D341Med (cell line): ENCODE measurements around the gene GPATCH2.

Source experiments
- DNase-seq: peaks from one replicate; pipeline ENCODE4 v3.0.0; 2012; ENCODE audit warnings: low spot score

GPATCH2 gene

DNA sequence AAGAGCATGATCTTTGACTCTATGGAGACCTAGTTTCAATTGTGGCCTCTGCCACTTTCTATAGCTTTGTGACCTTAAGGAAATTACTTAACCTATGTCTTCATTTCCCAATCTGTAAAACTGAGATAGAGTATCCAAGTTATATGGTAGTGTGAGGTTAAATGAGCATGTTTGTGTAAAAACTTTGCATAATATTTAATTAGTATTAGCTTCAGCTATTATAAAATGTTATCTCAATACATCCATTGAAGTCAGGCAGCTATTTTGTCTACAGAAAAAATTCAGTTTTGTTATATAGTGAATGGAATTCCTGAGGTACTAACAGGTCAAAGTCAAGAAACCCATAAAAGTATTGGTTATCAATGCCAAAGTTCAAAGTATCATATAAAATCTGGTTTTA, 53.6 kb downstream of the GPATCH2 start:
- DNase-seq = no peak

GRCh38 chr1:217574265-217574949, 56.5 kb downstream of the GPATCH2 start:
- no peak for DNase-seq

- no peak for DNase-seq
These were observed 61.9 kb downstream of the GPATCH2 start for GRCh38 chr1:217569021-217569420.

DNA sequence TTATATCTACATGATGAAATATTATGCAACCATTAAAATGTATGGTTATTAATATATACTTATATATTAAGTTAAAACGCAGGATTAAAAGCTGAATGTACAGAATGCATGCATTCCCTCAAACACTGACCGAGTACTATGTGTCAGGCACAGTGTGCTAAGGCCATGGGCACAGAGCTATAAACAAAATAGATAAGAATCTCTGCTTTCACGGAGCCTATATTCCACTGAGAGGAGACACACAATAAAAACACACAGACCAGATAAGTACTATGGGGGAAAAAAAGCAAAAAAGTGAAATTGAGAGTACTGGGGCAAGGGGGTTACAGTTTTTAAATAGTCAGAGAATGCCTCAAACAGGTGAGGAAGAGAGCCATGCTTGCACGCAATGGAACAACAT, 62.7 kb downstream of the GPATCH2 start:
- DNase-seq = no peak

DNA sequence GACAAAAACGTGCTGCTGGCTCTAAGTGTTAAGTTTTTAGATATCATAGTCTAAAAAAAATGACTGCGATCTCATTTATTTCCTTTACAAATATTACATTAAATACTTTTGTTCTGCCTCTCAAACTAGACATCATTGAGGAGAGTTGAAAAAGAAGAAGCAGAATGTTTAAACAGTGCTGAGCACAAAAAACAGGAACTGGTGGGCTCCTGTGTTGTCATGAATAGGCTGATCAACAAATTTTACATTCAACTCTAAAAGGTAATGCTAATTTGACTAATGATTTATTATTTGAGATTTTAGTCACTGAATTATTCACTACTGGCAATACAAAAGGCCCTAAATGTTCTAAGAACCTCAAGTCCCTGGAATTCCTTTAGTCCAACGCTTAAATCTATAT, 66.1 kb downstream of the GPATCH2 start:
- DNase-seq = no peak

- no peak for DNase-seq
These were observed 66.7 kb downstream of the GPATCH2 start for GRCh38 chr1:217564207-217564606.

GRCh38 chr1:217563179-217563578, 67.7 kb downstream of the GPATCH2 start:
- no peak for DNase-seq

DNA sequence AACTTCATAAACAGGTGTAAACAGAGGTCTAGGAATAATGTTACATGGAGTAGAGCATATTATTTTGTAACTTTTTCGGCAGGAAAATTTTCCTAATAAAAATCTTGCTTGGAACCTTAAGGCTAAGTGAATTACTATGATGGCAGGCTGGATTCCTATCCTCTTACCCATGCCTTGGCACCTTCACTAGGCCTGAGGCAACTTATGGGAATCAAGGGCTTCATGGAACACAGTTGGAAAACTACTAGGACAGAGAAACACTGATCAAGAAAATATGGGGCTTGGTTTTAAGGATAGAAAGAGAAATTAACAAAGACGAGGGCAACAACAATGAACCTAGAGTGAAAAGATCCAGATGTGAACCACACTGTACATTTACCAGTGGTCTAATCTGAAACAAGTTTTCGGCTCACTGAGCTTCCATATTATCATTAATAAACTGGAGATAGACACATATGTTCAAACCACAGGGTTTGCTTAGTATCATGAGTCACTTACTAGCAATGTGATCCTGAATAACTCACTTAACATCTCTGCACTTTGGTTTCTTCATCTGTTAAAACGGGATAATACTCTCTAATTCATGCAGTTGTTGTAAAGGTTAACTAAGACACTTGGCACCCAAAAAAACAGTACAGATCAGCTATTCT, 68.5 kb downstream of the GPATCH2 start:
- DNase-seq = no peak

DNA sequence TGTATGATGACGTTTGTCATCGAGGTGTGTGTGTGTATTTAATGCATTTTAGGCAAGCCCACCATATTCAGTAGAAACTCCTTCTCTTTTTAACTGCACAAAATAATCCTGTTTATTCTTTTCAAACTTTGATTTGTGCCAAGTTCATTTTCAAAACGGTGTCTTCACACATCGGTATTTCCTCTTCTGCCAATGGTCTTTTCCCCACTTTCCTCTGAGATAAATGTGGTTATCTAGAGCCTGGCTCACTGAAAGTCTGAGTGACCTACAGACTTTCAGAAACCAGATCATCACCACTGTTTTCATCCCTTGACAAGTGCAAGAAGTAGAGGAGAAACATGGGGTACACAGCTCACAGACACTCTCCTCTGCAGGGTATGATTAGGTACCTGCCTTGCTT, 69.4 kb downstream of the GPATCH2 start:
- no peak for DNase-seq

DNA sequence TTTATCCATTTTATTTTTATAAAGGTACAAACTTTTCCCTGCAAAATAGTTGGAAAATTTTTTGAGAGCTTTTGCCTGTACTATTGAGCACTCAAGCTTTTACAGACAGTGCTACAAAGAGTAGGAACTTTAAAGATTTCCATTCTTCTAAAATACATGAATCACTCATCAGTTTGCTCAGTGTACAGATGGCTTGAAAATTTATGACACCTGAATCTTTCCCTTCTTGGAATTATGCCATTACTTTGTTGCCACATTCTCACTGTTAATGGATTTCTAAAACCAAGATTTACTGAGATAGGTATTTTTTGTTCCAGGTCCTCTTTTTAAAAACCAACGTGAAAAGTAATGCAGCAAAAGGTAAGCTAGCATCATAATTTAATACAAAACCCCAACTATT, 76.0 kb downstream of the GPATCH2 start:
- no peak for DNase-seq

DNA sequence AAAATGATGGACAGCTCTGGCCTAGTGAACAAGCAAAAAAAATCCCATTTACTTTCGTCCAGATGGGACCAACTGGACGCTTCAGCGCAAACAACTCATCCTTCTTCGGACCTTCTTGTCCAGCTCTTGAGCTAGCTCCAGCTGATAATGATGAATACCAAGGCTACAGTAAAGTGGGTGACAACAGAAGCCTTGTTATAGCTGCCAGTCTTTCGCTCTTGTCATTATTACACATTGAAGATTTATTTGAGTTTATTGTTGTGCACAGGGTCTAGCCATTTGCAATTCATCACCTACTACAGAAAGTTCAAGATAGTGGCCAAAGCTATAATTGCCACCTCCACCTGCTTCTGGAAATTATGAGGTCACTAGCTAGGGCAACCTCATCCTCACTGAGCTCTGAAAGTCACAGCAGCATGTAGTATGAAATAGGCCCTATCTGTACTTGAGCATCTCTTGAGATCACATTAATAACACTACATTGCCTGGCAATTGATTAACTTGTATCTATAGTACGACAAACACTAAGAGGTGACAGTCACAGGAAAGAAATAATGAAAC, 76.9 kb downstream of the GPATCH2 start:
- DNase-seq = no peak

- no peak for DNase-seq
These were observed 78.4 kb downstream of the GPATCH2 start for GRCh38 chr1:217552339-217552951.

GRCh38 chr1:217542837-217543236, 88.1 kb downstream of the GPATCH2 start:
- DNase-seq = no peak

DNA sequence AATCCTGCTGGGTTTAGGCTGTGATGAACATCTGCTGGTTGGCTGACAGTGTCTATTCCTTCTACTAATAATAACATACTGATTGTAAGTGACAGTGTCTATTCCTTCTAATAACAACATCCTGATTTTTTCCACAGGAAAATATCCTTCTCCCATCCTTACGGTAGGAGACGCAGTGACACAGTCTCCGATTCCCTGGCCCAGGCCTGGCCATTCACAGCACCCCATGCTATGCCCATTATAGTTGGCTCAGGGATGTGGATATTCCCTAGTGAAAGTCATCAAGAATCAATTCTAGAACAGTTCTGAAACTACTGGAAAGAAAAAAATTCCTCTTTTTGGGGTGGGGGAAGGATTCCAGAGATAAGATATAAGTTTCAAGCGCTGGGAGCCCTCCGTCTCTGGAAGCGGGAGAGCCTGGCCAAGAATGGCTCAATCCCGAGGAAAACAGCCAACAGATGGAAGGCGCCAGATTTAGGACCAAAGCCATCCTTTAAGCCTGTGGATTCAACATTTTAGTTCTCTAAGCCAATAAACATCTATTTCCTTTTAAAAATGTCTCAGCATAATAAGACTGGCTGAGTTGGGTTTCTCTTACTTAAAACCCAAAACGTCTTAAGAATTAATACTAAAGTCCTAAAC, 88.6 kb downstream of the GPATCH2 start:
- DNase-seq = no peak

DNA sequence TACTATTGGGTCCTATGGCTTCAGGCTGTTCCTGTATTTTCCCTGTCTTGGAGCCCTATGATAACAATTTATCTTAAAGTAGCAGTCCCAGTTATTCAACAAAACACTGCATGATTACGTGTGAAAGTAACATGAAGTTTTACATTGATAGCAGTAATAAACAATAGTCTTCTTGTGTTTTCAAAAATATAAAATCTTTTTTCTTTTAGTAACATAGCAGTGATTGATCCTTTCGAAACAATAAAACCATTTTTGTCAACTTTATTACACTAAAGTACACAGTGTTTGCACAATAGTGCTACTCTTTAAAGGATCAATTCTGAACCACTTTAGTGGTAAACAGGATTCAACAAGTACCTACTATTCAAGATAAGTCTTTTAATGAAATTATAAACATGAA, 90.6 kb downstream of the GPATCH2 start:
- no peak for DNase-seq

GRCh38 chr1:217539510-217539909, 91.4 kb downstream of the GPATCH2 start:
- DNase-seq = no peak

DNA sequence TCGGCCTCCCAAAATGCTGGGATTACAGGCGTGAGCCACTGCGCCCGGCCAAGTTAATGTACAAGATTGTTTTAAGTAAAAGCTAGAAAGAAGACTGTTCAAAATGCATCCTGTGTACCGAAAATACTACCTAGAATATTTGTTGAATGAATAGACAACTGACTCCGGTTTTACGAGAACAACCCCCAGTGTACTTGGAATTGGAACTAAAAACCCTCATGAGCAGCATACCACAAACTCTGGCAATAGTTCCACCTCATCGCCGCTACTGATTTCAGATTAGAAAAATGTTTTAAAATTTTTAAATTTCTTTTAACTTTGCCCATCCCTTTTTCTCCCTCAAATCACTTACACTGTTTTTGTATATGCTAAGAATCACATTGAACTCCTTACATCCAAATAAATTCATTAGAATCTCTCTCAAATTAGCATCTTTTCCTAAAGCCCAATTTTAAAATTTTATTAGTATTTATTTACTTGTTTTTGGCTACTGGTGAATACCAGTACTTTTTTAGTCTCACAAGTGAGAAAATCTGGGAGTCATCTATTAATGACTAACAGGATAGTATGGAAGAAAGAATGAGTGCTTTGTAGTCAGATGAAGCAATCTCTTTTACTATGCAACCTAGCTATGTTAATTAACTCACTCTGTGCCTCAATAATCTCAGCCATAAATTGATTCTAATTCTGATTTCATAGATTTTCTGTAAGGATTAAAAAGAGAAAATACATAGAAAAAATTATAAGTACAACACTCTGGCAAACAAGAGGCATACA, 95.1 kb downstream of the GPATCH2 start:
- no peak for DNase-seq

GRCh38 chr1:217534566-217534965, 96.3 kb downstream of the GPATCH2 start:
- DNase-seq = no peak

- no peak for DNase-seq
These were observed 102.6 kb downstream of the GPATCH2 start for GRCh38 chr1:217528271-217528670.

DNA sequence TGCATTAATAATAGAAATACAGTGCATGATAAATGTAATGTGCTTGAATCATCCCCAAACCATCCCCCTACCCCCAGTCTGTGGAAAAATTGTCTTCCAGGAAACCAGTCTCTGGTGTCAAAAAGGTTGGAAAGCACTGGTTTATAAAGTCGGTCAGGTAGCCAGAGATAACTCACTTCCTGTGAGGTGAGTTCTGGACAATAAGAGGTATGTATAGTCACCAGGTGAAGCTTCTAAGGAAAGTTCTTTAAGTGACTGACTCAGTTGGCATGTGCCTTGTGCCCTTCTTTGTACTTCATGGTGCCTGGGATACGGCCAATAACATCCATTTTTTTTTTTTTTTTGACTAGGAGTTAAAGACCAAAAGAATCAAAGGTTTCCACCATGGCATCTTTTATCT, 103.7 kb downstream of the GPATCH2 start:
- DNase-seq = no peak

GRCh38 chr1:217526636-217527035, 104.3 kb downstream of the GPATCH2 start:
- no peak for DNase-seq
